Measurements from ENCODE around the gene TMEM263. TPM values are rescaled to one million over a fixed set of nuclear protein-coding genes. Genes with fewer than 3 reads are reported as not detected.

The TMEM263 gene
- total and polyA plus RNA-seq, 2 experiments from 2014 or later: 7.1 to 10.4 TPM

DNA sequence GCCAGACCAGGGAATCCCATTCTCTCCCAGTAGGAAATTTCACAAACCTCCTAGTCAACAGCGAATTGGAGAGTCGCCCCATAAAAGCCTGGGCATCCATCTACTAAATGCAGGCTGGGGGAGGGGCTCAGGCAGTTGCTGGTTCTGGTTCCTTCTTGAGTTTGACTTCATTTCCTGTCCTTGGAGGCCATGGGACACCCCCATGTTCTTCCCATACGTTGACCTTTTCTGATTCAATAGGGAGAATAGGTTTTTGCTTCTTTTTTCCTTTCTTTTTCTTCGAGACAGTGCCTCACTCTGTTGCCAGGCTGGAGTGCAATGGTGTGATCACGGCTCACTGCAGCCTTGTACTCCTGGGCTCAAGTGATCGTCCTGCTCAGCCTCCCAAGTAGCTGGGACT, 44.1 kb upstream of the TMEM263 start (continued):
- TF ChIP-seq, protein P1, sequence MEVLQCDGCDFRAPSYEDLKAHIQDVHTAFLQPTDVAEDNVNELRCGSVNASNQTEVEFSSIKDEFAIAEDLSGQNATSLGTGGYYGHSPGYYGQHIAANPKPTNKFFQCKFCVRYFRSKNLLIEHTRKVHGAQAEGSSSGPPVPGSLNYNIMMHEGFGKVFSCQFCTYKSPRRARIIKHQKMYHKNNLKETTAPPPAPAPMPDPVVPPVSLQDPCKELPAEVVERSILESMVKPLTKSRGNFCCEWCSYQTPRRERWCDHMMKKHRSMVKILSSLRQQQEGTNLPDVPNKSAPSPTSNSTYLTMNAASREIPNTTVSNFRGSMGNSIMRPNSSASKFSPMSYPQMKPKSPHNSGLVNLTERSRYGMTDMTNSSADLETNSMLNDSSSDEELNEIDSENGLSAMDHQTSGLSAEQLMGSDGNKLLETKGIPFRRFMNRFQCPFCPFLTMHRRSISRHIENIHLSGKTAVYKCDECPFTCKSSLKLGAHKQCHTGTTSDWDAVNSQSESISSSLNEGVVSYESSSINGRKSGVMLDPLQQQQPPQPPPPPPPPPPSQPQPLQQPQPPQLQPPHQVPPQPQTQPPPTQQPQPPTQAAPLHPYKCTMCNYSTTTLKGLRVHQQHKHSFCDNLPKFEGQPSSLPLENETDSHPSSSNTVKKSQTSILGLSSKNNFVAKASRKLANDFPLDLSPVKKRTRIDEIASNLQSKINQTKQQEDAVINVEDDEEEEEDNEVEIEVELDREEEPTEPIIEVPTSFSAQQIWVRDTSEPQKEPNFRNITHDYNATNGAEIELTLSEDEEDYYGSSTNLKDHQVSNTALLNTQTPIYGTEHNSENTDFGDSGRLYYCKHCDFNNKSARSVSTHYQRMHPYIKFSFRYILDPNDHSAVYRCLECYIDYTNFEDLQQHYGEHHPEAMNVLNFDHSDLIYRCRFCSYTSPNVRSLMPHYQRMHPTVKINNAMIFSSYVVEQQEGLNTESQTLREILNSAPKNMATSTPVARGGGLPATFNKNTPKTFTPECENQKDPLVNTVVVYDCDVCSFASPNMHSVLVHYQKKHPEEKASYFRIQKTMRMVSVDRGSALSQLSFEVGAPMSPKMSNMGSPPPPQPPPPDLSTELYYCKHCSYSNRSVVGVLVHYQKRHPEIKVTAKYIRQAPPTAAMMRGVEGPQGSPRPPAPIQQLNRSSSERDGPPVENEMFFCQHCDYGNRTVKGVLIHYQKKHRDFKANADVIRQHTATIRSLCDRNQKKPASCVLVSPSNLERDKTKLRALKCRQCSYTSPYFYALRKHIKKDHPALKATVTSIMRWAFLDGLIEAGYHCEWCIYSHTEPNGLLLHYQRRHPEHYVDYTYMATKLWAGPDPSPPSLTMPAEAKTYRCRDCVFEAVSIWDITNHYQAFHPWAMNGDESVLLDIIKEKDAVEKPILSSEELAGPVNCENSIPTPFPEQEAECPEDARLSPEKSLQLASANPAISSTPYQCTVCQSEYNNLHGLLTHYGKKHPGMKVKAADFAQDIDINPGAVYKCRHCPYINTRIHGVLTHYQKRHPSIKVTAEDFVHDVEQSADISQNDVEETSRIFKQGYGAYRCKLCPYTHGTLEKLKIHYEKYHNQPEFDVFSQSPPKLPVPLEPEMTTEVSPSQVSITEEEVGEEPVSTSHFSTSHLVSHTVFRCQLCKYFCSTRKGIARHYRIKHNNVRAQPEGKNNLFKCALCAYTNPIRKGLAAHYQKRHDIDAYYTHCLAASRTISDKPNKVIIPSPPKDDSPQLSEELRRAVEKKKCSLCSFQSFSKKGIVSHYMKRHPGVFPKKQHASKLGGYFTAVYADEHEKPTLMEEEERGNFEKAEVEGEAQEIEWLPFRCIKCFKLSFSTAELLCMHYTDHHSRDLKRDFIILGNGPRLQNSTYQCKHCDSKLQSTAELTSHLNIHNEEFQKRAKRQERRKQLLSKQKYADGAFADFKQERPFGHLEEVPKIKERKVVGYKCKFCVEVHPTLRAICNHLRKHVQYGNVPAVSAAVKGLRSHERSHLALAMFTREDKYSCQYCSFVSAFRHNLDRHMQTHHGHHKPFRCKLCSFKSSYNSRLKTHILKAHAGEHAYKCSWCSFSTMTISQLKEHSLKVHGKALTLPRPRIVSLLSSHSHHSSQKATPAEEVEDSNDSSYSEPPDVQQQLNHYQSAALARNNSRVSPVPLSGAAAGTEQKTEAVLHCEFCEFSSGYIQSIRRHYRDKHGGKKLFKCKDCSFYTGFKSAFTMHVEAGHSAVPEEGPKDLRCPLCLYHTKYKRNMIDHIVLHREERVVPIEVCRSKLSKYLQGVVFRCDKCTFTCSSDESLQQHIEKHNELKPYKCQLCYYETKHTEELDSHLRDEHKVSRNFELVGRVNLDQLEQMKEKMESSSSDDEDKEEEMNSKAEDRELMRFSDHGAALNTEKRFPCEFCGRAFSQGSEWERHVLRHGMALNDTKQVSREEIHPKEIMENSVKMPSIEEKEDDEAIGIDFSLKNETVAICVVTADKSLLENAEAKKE (CRISPR knock-in tag; IDR thresholded peaks at IDR 0.05): no peak
- TF ChIP-seq EZH2 (IDR thresholded peaks at IDR 0.05; ENCODE audit: low read depth, unreplicated experiment) (no peak), ETS1 (IDR thresholded peaks at IDR 0.05) (no peak), EZH2phosphoT487 (IDR thresholded peaks at IDR 0.05; ENCODE audit: unreplicated experiment) (no peak), STAT1 (IDR thresholded peaks at IDR 0.05; ENCODE audit: unreplicated experiment) (no peak), POLR2AphosphoS5 (IDR thresholded peaks at IDR 0.05; ENCODE audit: low read depth) (no peak), JUNB (IDR thresholded peaks at IDR 0.05; ENCODE audit: unreplicated experiment) (no peak), ZNF114 (CRISPR knock-in tag; IDR thresholded peaks at IDR 0.05) (no peak), CREB1 (CRISPR knock-in tag; IDR thresholded peaks at IDR 0.05; ENCODE audit: low read depth) (no peak)
- TF ChIP-seq, protein P2, sequence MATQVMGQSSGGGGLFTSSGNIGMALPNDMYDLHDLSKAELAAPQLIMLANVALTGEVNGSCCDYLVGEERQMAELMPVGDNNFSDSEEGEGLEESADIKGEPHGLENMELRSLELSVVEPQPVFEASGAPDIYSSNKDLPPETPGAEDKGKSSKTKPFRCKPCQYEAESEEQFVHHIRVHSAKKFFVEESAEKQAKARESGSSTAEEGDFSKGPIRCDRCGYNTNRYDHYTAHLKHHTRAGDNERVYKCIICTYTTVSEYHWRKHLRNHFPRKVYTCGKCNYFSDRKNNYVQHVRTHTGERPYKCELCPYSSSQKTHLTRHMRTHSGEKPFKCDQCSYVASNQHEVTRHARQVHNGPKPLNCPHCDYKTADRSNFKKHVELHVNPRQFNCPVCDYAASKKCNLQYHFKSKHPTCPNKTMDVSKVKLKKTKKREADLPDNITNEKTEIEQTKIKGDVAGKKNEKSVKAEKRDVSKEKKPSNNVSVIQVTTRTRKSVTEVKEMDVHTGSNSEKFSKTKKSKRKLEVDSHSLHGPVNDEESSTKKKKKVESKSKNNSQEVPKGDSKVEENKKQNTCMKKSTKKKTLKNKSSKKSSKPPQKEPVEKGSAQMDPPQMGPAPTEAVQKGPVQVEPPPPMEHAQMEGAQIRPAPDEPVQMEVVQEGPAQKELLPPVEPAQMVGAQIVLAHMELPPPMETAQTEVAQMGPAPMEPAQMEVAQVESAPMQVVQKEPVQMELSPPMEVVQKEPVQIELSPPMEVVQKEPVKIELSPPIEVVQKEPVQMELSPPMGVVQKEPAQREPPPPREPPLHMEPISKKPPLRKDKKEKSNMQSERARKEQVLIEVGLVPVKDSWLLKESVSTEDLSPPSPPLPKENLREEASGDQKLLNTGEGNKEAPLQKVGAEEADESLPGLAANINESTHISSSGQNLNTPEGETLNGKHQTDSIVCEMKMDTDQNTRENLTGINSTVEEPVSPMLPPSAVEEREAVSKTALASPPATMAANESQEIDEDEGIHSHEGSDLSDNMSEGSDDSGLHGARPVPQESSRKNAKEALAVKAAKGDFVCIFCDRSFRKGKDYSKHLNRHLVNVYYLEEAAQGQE (IDR thresholded peaks at IDR 0.05; ENCODE audit: unreplicated experiment): no peak

Data from GM23338 (cell line).